ENCODE measurements around the gene KIF26A.

DNA sequence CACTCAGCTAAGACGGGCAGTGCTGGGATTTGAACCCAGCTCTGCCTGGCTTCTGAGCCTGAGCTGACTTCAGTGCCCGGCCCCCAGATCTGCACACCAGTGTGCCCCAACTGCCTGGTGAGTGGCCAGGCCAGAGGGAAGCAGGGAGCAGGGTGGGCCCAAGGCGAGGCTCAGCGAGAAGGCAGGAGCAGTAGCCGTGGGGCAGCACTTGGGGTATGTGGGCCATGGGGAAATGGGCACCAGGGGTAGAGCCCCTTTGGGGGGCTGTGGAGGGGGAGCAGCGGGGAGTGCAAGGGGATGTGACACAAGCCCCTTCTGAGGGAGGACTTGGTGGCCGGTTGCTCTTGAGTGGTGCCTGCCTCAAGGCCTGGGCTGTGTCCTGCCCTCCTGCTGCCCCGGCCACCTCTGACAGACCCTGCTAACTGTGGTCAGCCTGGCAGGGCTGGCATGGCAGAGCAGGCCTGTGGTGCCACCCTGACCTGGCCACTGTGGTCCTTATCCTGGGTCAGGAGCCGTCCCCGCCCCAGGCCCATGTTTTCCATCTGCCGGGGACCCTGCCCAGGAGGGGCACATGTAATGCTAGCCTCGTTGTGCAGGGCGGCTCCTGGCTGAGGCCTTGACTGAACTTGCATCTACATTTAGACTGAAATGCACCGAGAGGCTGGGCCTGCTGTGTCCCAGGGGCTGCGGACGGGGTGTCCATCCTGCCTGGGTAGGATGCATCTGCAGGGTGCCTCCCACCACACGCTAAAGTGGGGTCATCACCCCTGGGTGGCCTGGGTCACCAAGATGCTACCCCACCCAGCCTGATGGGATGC lies 90.5 kb downstream of the KIF26A start:
- TF ChIP-seq, protein P1, sequence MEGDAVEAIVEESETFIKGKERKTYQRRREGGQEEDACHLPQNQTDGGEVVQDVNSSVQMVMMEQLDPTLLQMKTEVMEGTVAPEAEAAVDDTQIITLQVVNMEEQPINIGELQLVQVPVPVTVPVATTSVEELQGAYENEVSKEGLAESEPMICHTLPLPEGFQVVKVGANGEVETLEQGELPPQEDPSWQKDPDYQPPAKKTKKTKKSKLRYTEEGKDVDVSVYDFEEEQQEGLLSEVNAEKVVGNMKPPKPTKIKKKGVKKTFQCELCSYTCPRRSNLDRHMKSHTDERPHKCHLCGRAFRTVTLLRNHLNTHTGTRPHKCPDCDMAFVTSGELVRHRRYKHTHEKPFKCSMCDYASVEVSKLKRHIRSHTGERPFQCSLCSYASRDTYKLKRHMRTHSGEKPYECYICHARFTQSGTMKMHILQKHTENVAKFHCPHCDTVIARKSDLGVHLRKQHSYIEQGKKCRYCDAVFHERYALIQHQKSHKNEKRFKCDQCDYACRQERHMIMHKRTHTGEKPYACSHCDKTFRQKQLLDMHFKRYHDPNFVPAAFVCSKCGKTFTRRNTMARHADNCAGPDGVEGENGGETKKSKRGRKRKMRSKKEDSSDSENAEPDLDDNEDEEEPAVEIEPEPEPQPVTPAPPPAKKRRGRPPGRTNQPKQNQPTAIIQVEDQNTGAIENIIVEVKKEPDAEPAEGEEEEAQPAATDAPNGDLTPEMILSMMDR (conservative IDR thresholded peaks at IDR 0.05; ENCODE audit: low read depth, low read length) = no peak
- TF ChIP-seq EZH2 (IDR thresholded peaks at IDR 0.05; ENCODE audit: low read length, unreplicated experiment) (no peak), EZH2phosphoT487 (IDR thresholded peaks at IDR 0.05; ENCODE audit: borderline replicate concordance, low read length) (no peak)
